Tibial artery (tissue), 4 donors: Measurements from ENCODE around the gene SEPTIN7.

Experiments
- DNase-seq, 2 donors: peaks; one replicate each; pipeline ENCODE4 v3.0.0-alpha.2; 2019
- H3K27ac ChIP-seq, 2 donors: fragments of 200-600 bp; sonication (generic) in 1 of 2; 1 replicate in 1 of 2; 2 replicates in 1 of 2; pipeline ENCODE4 v1.5.1; 2018 to 2019; ENCODE audit warnings: mild to moderate bottlenecking in 1 of 2
- H3K27me3 ChIP-seq, 2 donors: fragments of 200-600 bp; sonication (generic) in 1 of 2; one replicate each; pipeline versions ENCODE4 v1.5.1 to v1.6.0; 2016 to 2019
- H3K36me3 ChIP-seq, 3 donors: fragments of 200-600 bp; sonication (generic) in 2 of 3; one replicate each; pipeline ENCODE4 v1.5.1; 2016 to 2019; ENCODE audit warnings: mild to moderate bottlenecking in 2 of 3
- H3K4me1 ChIP-seq, 4 donors: fragments of 200-600 bp; sonication (generic) in 2 of 4; 1 replicate in 3 of 4; 2 replicates in 1 of 4; pipeline ENCODE4 v1.5.1; 2016 to 2019
- H3K4me3 ChIP-seq, 2 donors: fragments of 200-600 bp; sonication (generic) in 1 of 2; 1 replicate in 1 of 2; 2 replicates in 1 of 2; pipeline ENCODE4 v1.5.1; 2018 to 2019; ENCODE audit warnings: mild to moderate bottlenecking in 2 of 2
- H3K9me3 ChIP-seq, 3 donors: fragments of 200-600 bp; sonication (generic) in 1 of 3; one replicate each; pipeline ENCODE4 v1.5.1; 2016 to 2019
- CTCF ChIP-seq, 2 experiments: fragments of 200-600 bp in 1 of 2; fragments of 450-650 bp in 1 of 2; IDR thresholded peaks; one replicate each; pipeline ENCODE4 v1.5.1; 2017 to 2019; ENCODE audit warnings: antibody characterized with exemption in 2 of 2, mild to moderate bottlenecking in 1 of 2, moderate library complexity in 1 of 2
- intact Hi-C: fragments of 100-400 bp; cut with DNase I; formaldehyde crosslinking; loops from one replicate; pipeline ENCODE4 v1.15.0; 2023; ENCODE audit warnings: low total_unique reads

The SEPTIN7 gene

DNA sequence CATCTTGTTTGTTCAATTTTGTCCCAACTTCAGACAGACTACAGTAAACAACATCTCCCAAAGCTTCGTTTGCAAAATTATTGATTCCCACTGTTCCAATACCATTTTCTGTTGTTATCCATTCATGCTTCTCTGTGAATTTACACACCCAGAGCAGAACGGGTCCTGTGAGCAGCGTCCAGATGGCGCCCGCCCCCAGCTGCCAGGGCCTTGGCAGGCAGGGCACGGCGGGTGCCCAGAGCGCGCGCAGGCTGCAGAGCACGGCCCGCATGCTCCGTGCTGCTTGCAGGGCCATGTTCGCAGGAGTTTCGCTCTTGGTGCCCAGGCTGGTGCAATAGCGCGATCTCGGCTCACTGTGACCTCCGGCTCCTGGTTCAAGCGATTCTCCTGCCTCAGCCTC, 32.5 kb upstream of the SEPTIN7 start:
- DNase-seq = no peak
- intact Hi-C loops = no loop called here
- TF ChIP-seq CTCF (IDR thresholded peaks at IDR 0.05) = no peak
- H3K27ac ChIP-seq = no peak overlapping the region
- no peak overlapping the region for H3K4me3 ChIP-seq
- H3K9me3 ChIP-seq = no peaks in the 10 kb centered on the region
- H3K27me3 ChIP-seq = no peaks in the 10 kb centered on the region
- no peaks in the 10 kb centered on the region for H3K36me3 ChIP-seq
- H3K4me1 ChIP-seq = no peaks in the 10 kb centered on the region

DNA sequence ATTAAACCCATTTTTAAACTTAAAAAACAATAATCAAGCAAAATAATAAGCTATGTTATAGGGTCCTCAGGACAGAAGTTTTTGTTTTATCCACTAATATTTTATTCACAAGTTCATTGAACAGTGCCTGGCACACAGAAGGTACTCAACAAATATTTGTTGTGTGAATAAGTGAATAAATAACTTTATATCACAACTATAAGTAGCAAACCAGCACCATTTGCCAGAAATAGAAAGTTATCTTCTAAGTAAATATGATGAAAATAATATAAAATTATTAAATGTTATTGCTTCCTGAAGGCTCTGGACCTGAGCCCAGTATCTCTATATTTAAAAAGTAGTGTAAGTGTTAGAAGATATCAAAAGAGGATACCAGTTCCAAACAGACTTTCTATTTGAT, 29.1 kb upstream of the SEPTIN7 start:
- H3K9me3 ChIP-seq = no peaks in the 10 kb centered on the region
- no peak overlapping the region for H3K4me3 ChIP-seq
- no peak for TF ChIP-seq CTCF (IDR thresholded peaks at IDR 0.05)
- no peaks in the 10 kb centered on the region for H3K4me1 ChIP-seq
- no peaks in the 10 kb centered on the region for H3K36me3 ChIP-seq
- no peaks in the 10 kb centered on the region for H3K27me3 ChIP-seq
- no peak overlapping the region for H3K27ac ChIP-seq
- intact Hi-C loops = no loop called here
- no peak for DNase-seq

- Histone ChIP-seq H3K27me3 (no peaks in the 10 kb centered on the region), H3K4me1 (peaks cover 0 to 5% (median 0%) of the 10 kb centered on the region in 4 donors)
Measured at GRCh38 chr7:35773994-35774393, 26.9 kb upstream of the SEPTIN7 start.

DNA sequence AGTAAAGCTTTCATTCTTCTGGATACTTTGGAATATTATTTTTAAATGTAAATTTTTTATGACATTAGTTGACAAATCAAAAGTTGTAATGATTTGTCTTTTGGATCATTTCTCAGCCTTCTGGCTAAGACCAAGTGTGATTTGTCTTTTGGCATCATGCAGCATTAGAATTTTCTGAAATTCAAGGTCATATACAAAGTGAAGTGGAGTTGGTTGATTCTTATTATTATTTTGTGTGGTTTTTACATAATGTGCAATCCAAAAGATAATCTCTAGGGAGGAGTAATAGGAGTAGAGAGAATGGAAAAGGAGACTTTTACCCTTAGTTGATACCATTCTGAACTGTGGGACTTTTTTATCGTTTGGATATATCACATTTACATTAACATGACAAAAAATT, 24.2 kb upstream of the SEPTIN7 start:
- Histone ChIP-seq H3K36me3 (no peaks in the 10 kb centered on the region), H3K9me3 (no peaks in the 10 kb centered on the region), H3K4me1 (peaks cover 0 to 13% (median 0%) of the 10 kb centered on the region in 4 donors), H3K27ac (no peak overlapping the region), H3K27me3 (no peaks in the 10 kb centered on the region), H3K4me3 (no peak overlapping the region)
- intact Hi-C loops = no loop called here
- no peak for DNase-seq
- no peak for TF ChIP-seq CTCF (IDR thresholded peaks at IDR 0.05)

More at GRCh38 chr7:35773994-35774393, 26.9 kb upstream of the SEPTIN7 start:
- Histone ChIP-seq H3K27ac (no peak overlapping the region), H3K36me3 (no peaks in the 10 kb centered on the region), H3K9me3 (no peaks in the 10 kb centered on the region), H3K4me3 (no peak overlapping the region)
- no peak for TF ChIP-seq CTCF (IDR thresholded peaks at IDR 0.05)
- intact Hi-C loops = no loop called here
- DNase-seq = no peak

DNA sequence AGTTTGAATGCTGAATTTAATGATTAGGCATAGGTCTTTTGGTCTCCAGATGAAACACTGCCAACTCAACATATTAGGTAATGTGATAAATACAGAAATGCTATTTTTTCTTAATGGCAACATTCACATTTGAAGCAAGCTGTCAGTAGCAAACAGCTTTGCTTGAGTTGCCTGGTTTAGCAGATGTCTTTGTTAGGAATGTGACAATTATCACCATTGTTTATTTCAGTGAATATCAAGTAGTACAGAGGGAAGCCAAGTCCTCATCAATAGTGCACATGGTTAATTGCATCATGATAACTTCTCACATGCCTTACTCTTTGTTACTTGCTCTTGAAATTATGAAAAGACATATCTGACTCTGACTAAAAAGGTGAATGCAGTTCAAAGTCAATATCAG, 23.7 kb upstream of the SEPTIN7 start:
- no peak for TF ChIP-seq CTCF (IDR thresholded peaks at IDR 0.05)
- H3K9me3 ChIP-seq = no peaks in the 10 kb centered on the region
- no peak for DNase-seq
- H3K4me1 ChIP-seq = peaks cover 0 to 13% (median 0%) of the 10 kb centered on the region in 4 donors
- no peaks in the 10 kb centered on the region for H3K27me3 ChIP-seq
- H3K4me3 ChIP-seq = no peak overlapping the region
- H3K36me3 ChIP-seq = no peaks in the 10 kb centered on the region
- no peak overlapping the region for H3K27ac ChIP-seq
- intact Hi-C loops = no loop called here

GRCh38 chr7:35780070-35780469, 20.8 kb upstream of the SEPTIN7 start:
- Histone ChIP-seq H3K4me3 (no peak overlapping the region), H3K36me3 (no peaks in the 10 kb centered on the region), H3K27ac (no peak overlapping the region), H3K27me3 (no peaks in the 10 kb centered on the region), H3K4me1 (peaks cover 0 to 13% (median 0%) of the 10 kb centered on the region in 4 donors), H3K9me3 (no peaks in the 10 kb centered on the region)
- TF ChIP-seq CTCF (IDR thresholded peaks at IDR 0.05) = no peak
- intact Hi-C loops = no loop called here
- no peak for DNase-seq
